WTC11 (cell line): ENCODE data around the gene SEC22A. TPM values are rescaled to one million over a fixed set of nuclear protein-coding genes. Genes with fewer than 3 reads are reported as not detected.
A peak's percentile ranks its signal among the peaks of the same experiment; 100 is the strongest.

Experiments
- ATAC-seq: fragments of 200-7000 bp; cut with Tn5 transposase; 2 replicates; pipeline ENCODE4 v1.10.0; 2021; ENCODE audit warnings: mild to moderate bottlenecking, moderate library complexity
- CTCF ChIA-PET: fragments of 300-600 bp; sonication (Branson Sonifier 250); formaldehyde crosslinking; loops from one replicate; lab custom pipeline; 2021; ENCODE audit warnings: antibody characterized with exemption; lab: Charles Lee
- POLR2A ChIA-PET: fragments of 350-600 bp; sonication (Branson Sonifier 250); formaldehyde crosslinking; loops from one replicate; lab custom pipeline; 2021; ENCODE audit warnings: antibody characterized with exemption; lab: Charles Lee
- DNase-seq: peaks from one replicate; pipeline ENCODE4 v3.0.0; 2021; ENCODE audit warnings: low spot score
- H3K27ac Mint-ChIP-seq: 2 replicates; pipeline ENCODE4 v1.8.0; 2021; ENCODE audit warnings: mixed read lengths
- H3K27me3 Mint-ChIP-seq: 2 replicates; pipeline ENCODE4 v1.8.0; 2021; ENCODE audit warnings: low read depth, mild to moderate bottlenecking, moderate library complexity, mixed read lengths
- H3K36me3 Mint-ChIP-seq: 2 replicates; pipeline ENCODE4 v1.8.0; 2021; ENCODE audit warnings: mixed read lengths
- H3K4me1 Mint-ChIP-seq: 2 replicates; pipeline ENCODE4 v1.8.0; 2022; ENCODE audit warnings: mixed read lengths
- H3K4me3 Mint-ChIP-seq: 2 replicates; pipeline ENCODE4 v1.8.0; 2021; ENCODE audit warnings: mild to moderate bottlenecking, moderate library complexity, mixed read lengths
- H3K9me3 Mint-ChIP-seq: 2 replicates; pipeline ENCODE4 v1.8.0; 2021; ENCODE audit warnings: mixed read lengths
- CREB1 ChIP-seq: sonication (generic); formaldehyde crosslinking; IDR thresholded peaks from 2 replicates; pipeline ENCODE4 v1.8.0; 2023; ENCODE audit warnings: mild to moderate bottlenecking, missing genetic modification reagents
- FOXJ3 ChIP-seq: sonication (generic); formaldehyde crosslinking; IDR thresholded peaks from 2 replicates; pipeline ENCODE4 v1.9.0; 2021; ENCODE audit warnings: missing genetic modification reagents, mild to moderate bottlenecking, borderline replicate concordance
- GTF2I ChIP-seq: fragments of 250-450 bp; sonication (Bioruptor Pico); conservative IDR thresholded peaks from 2 replicates; pipeline ENCODE4 v1.4.0; 2021; ENCODE audit warnings: mild to moderate bottlenecking
- HMGA2 ChIP-seq: fragments of 250-450 bp; sonication (Bioruptor Pico); IDR thresholded peaks from 2 replicates; pipeline ENCODE4 v1.4.0; 2021; ENCODE audit warnings: mild to moderate bottlenecking, moderate library complexity
- HMGXB4 ChIP-seq: sonication (generic); formaldehyde crosslinking; IDR thresholded peaks from 2 replicates; pipeline ENCODE4 v1.8.1; 2023; ENCODE audit warnings: mild to moderate bottlenecking, moderate library complexity, missing genetic modification reagents
- IRF1 ChIP-seq: sonication (generic); formaldehyde crosslinking; IDR thresholded peaks from 2 replicates; pipeline ENCODE4 v1.8.0; 2023; ENCODE audit warnings: missing genetic modification reagents
- NR2C2 ChIP-seq: sonication (generic); formaldehyde crosslinking; IDR thresholded peaks from 2 replicates; pipeline ENCODE4 v1.8.0; 2022; ENCODE audit warnings: mild to moderate bottlenecking, missing genetic modification reagents
- TEAD1 ChIP-seq: sonication (generic); formaldehyde crosslinking; IDR thresholded peaks from 2 replicates; pipeline ENCODE4 v1.8.0; 2022; ENCODE audit warnings: mild to moderate bottlenecking, missing genetic modification reagents
- ZNF396 ChIP-seq: fragments of 250-450 bp; sonication (Bioruptor Pico); IDR thresholded peaks from 2 replicates; pipeline ENCODE4 v1.8.0; 2021; ENCODE audit warnings: mild to moderate bottlenecking, moderate library complexity, borderline replicate concordance
- total RNA-seq: library from RNA; stranded (reverse); gene quantifications from 3 replicates; pipeline ENCODE4 v1.2.3, GENCODE V29; 2021
- TF ChIP-seq, protein P1 (sequence below): sonication (generic); formaldehyde crosslinking; IDR thresholded peaks from 2 replicates; pipeline ENCODE4 v1.8.1; 2023; ENCODE audit warnings: mild to moderate bottlenecking, missing genetic modification reagents
- TF ChIP-seq, protein P2 (sequence below): sonication (generic); formaldehyde crosslinking; IDR thresholded peaks from 2 replicates; pipeline ENCODE4 v1.8.0; 2022; ENCODE audit warnings: mild to moderate bottlenecking, missing genetic modification reagents
- TF ChIP-seq, protein P3 (sequence below): fragments of 250-450 bp; sonication (Bioruptor Pico); IDR thresholded peaks from 2 replicates; pipeline ENCODE4 v1.9.0; 2021; ENCODE audit warnings: mild to moderate bottlenecking, borderline replicate concordance

Gene SEC22A
- total RNA-seq, 1 experiment from 2014 or later: 12.6 TPM

- H3K4me3 Mint-ChIP-seq: no peak overlapping the region
- POLR2A ChIA-PET: no interaction called here
- CTCF ChIA-PET: no interaction called here
- no peaks in the 10 kb centered on the region for H3K4me1 Mint-ChIP-seq
- peaks cover 58% of the 10 kb centered on the region for H3K36me3 Mint-ChIP-seq
- 0 out of 2 replicates have a peak, but pooled peaks cover 4% of the 10 kb centered on the region for H3K9me3 Mint-ChIP-seq
- DNase-seq: no peak
- TF ChIP-seq HMGXB4 (CRISPR knock-in tag): no peak
- TF ChIP-seq, protein P1, sequence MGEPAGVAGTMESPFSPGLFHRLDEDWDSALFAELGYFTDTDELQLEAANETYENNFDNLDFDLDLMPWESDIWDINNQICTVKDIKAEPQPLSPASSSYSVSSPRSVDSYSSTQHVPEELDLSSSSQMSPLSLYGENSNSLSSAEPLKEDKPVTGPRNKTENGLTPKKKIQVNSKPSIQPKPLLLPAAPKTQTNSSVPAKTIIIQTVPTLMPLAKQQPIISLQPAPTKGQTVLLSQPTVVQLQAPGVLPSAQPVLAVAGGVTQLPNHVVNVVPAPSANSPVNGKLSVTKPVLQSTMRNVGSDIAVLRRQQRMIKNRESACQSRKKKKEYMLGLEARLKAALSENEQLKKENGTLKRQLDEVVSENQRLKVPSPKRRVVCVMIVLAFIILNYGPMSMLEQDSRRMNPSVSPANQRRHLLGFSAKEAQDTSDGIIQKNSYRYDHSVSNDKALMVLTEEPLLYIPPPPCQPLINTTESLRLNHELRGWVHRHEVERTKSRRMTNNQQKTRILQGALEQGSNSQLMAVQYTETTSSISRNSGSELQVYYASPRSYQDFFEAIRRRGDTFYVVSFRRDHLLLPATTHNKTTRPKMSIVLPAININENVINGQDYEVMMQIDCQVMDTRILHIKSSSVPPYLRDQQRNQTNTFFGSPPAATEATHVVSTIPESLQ (CRISPR knock-in tag): no peak
- no peak for TF ChIP-seq CREB1
- TF ChIP-seq, protein P2, sequence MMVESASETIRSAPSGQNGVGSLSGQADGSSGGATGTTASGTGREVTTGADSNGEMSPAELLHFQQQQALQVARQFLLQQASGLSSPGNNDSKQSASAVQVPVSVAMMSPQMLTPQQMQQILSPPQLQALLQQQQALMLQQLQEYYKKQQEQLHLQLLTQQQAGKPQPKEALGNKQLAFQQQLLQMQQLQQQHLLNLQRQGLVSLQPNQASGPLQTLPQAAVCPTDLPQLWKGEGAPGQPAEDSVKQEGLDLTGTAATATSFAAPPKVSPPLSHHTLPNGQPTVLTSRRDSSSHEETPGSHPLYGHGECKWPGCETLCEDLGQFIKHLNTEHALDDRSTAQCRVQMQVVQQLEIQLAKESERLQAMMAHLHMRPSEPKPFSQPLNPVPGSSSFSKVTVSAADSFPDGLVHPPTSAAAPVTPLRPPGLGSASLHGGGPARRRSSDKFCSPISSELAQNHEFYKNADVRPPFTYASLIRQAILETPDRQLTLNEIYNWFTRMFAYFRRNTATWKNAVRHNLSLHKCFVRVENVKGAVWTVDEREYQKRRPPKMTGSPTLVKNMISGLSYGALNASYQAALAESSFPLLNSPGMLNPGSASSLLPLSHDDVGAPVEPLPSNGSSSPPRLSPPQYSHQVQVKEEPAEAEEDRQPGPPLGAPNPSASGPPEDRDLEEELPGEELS (CRISPR knock-in tag): no peak
- TF ChIP-seq, protein P3, sequence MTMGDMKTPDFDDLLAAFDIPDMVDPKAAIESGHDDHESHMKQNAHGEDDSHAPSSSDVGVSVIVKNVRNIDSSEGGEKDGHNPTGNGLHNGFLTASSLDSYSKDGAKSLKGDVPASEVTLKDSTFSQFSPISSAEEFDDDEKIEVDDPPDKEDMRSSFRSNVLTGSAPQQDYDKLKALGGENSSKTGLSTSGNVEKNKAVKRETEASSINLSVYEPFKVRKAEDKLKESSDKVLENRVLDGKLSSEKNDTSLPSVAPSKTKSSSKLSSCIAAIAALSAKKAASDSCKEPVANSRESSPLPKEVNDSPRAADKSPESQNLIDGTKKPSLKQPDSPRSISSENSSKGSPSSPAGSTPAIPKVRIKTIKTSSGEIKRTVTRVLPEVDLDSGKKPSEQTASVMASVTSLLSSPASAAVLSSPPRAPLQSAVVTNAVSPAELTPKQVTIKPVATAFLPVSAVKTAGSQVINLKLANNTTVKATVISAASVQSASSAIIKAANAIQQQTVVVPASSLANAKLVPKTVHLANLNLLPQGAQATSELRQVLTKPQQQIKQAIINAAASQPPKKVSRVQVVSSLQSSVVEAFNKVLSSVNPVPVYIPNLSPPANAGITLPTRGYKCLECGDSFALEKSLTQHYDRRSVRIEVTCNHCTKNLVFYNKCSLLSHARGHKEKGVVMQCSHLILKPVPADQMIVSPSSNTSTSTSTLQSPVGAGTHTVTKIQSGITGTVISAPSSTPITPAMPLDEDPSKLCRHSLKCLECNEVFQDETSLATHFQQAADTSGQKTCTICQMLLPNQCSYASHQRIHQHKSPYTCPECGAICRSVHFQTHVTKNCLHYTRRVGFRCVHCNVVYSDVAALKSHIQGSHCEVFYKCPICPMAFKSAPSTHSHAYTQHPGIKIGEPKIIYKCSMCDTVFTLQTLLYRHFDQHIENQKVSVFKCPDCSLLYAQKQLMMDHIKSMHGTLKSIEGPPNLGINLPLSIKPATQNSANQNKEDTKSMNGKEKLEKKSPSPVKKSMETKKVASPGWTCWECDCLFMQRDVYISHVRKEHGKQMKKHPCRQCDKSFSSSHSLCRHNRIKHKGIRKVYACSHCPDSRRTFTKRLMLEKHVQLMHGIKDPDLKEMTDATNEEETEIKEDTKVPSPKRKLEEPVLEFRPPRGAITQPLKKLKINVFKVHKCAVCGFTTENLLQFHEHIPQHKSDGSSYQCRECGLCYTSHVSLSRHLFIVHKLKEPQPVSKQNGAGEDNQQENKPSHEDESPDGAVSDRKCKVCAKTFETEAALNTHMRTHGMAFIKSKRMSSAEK (CRISPR knock-in tag): no peak
- no peak for TF ChIP-seq GTF2I (CRISPR knock-in tag)
- no peak for TF ChIP-seq TEAD1
- ATAC-seq: no peak
- H3K27ac Mint-ChIP-seq: no peak overlapping the region
- H3K27me3 Mint-ChIP-seq: no peaks in the 10 kb centered on the region
Observed at GRCh38 chr3:123294296-123294938, 92.7 kb downstream of the SEC22A start.

- H3K27ac Mint-ChIP-seq: no peak overlapping the region
- CTCF ChIA-PET: interaction anchor here (1.1 to 1.7 kb wide), 2 partner anchors 12 to 16 kb away, joined by 3 to 4 read pairs; no protein-coding TSS in a partner anchor
- peak; percentile 10 for DNase-seq
- POLR2A ChIA-PET: no interaction called here
- peak; percentile 46 for ATAC-seq
- H3K9me3 Mint-ChIP-seq: 0 out of 2 replicates have a peak, but pooled peaks cover 4% of the 10 kb centered on the region
- H3K4me1 Mint-ChIP-seq: no peaks in the 10 kb centered on the region
- peaks cover 57% of the 10 kb centered on the region for H3K36me3 Mint-ChIP-seq
- no peak overlapping the region for H3K4me3 Mint-ChIP-seq
- TF ChIP-seq, protein P3 (CRISPR knock-in tag): no peak
- no peak for TF ChIP-seq FOXJ3 (CRISPR knock-in tag)
- no peak for TF ChIP-seq NR2C2 (CRISPR knock-in tag)
- no peak for TF ChIP-seq IRF1 (CRISPR knock-in tag)
- TF ChIP-seq ZNF396 (CRISPR knock-in tag): no peak
- TF ChIP-seq HMGA2: no peak
- TF ChIP-seq, all 79 proteins: peak for 0
- no peaks in the 10 kb centered on the region for H3K27me3 Mint-ChIP-seq
Observed at GRCh38 chr3:123295171-123295900, 93.6 kb downstream of the SEC22A start.
